ENCODE results near the gene C7orf33. TPM values are rescaled to one million over a fixed set of nuclear protein-coding genes. Genes with fewer than 3 reads are reported as not detected.

Gene C7orf33
- total and polyA plus RNA-seq, 4 donors, result not detected

DNA sequence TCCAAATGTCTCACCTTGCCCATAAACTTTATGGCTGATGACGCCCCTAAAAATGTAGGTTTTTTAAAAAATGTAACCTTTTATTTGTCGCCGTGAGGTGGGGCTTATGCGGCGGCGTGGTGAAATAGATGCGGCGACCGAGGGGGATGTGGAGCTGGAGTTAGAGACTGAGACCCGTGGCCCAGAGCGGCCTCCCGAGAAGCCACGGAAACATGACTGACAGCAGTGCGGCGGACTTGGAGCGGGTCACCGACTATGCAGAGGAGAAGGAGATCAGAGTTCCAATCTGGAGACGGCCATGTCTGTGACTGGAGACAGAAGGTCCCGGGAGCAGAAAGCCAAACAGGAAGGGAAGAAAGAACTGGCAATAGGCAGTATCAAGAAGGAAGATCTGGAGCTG is 46.5 kb downstream of the C7orf33 start:
- no peaks in the 10 kb centered on the region for H3K9me3 ChIP-seq (ENCODE audit: control insufficient read depth in 4 of 4, insufficient read depth in 3 of 4, low read length in 3 of 4)
- no peak for ATAC-seq (ENCODE audit: insufficient read depth, low FRiP score)
- TF ChIP-seq, protein P1, sequence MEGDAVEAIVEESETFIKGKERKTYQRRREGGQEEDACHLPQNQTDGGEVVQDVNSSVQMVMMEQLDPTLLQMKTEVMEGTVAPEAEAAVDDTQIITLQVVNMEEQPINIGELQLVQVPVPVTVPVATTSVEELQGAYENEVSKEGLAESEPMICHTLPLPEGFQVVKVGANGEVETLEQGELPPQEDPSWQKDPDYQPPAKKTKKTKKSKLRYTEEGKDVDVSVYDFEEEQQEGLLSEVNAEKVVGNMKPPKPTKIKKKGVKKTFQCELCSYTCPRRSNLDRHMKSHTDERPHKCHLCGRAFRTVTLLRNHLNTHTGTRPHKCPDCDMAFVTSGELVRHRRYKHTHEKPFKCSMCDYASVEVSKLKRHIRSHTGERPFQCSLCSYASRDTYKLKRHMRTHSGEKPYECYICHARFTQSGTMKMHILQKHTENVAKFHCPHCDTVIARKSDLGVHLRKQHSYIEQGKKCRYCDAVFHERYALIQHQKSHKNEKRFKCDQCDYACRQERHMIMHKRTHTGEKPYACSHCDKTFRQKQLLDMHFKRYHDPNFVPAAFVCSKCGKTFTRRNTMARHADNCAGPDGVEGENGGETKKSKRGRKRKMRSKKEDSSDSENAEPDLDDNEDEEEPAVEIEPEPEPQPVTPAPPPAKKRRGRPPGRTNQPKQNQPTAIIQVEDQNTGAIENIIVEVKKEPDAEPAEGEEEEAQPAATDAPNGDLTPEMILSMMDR (IDR thresholded peaks at IDR 0.05; ENCODE audit: control extremely low read depth, extremely low read depth), result no peak
- H3K4me3 ChIP-seq, result no peak overlapping the region
- H3K4me1 ChIP-seq (ENCODE audit: control insufficient read depth in 5 of 5, insufficient read depth in 5 of 5, low read length in 5 of 5), result no peaks in the 10 kb centered on the region
- no peaks in the 10 kb centered on the region for H3K27me3 ChIP-seq (ENCODE audit: control insufficient read depth in 3 of 3, insufficient read depth in 3 of 3, low read length in 2 of 3)
- H3K36me3 ChIP-seq (ENCODE audit: control insufficient read depth in 4 of 4, insufficient read depth in 4 of 4, low read length in 4 of 4), result no peaks in the 10 kb centered on the region
- no peak overlapping the region for H3K27ac ChIP-seq (ENCODE audit: low read depth in 1 of 2, low read length in 1 of 2)
- DNase-seq, result no peak
- H3K9ac ChIP-seq (ENCODE audit: insufficient read depth in 1 of 2, low read length in 2 of 2), result no peak overlapping the region
- 96% methylated on average over 19 of the region's 19 CpGs for WGBS, 2 donors

DNA sequence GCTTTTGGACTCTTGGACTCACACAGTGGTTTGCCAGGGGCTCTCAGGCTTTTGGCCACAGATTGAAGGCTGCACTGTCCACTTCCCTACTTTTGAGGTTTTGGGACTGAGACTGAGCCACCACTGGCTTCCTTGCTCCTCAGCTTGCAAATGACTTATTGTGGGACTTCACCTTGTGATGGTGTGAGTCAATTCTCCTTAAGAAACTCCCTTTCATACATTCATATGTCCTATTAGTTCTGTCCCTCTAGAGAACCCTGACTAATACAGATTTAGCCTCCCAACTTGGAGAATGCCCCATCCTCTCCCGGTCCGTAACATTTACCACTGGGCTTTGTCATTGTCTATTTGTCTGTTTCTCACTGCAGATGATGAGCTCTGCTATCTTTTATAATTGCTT is 55.3 kb downstream of the C7orf33 start:
- TF ChIP-seq, protein P1 (IDR thresholded peaks at IDR 0.05; ENCODE audit: control extremely low read depth, extremely low read depth), result no peak
- H3K27ac ChIP-seq (ENCODE audit: low read depth in 1 of 2, low read length in 1 of 2), result no peak overlapping the region
- H3K9me3 ChIP-seq (ENCODE audit: control insufficient read depth in 4 of 4, insufficient read depth in 3 of 4, low read length in 3 of 4), result no peaks in the 10 kb centered on the region
- ATAC-seq (ENCODE audit: insufficient read depth, low FRiP score) (no peak), DNase-seq (no peak)
- peaks cover 0 to 3% (median 3%) of the 10 kb centered on the region in 3 donors for H3K27me3 ChIP-seq (ENCODE audit: control insufficient read depth in 3 of 3, insufficient read depth in 3 of 3, low read length in 2 of 3)
- no peaks in the 10 kb centered on the region for H3K4me1 ChIP-seq (ENCODE audit: control insufficient read depth in 5 of 5, insufficient read depth in 5 of 5, low read length in 5 of 5)
- H3K9ac ChIP-seq (ENCODE audit: insufficient read depth in 1 of 2, low read length in 2 of 2), result no peak overlapping the region
- 87 to 91% methylated on average over 2 of the region's 2 CpGs for WGBS, 2 donors
- no peaks in the 10 kb centered on the region for H3K36me3 ChIP-seq (ENCODE audit: control insufficient read depth in 4 of 4, insufficient read depth in 4 of 4, low read length in 4 of 4)
- H3K4me3 ChIP-seq, result no peak overlapping the region

DNA sequence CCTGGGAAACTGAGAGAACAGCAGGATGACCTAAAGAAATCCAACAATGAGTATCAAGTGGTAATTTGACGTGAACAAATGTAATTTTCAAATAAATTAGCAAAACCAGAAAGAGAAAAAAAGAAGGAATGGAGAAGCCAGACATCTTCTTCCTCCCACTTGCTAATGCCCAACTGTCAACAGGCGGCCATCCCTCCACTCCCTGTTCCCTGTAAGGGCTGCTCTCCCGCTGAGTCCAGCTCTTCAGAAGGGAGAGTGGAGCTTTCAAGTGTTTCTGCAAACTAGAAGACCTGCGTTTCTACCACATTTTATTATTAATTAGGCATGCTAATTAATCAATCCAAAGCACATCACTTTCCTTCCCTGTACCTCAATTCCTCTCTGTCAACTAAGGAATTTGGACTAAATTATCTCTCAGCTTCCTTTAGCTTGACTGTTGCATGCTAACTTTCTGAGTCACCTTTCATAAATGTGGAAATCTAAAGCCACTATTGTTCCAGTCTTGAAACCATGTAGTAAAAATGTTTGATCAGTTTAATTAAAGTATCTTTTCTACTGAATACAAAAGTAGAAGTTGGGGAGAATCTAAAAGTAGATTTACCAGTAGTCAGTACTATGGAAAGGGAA is 59.8 kb downstream of the C7orf33 start:
- Histone ChIP-seq H3K9me3 (ENCODE audit: control insufficient read depth in 4 of 4, insufficient read depth in 3 of 4, low read length in 3 of 4) (no peaks in the 10 kb centered on the region), H3K27ac (ENCODE audit: low read depth in 1 of 2, low read length in 1 of 2) (no peak overlapping the region), H3K36me3 (ENCODE audit: control insufficient read depth in 4 of 4, insufficient read depth in 4 of 4, low read length in 4 of 4) (no peaks in the 10 kb centered on the region), H3K4me1 (ENCODE audit: control insufficient read depth in 5 of 5, insufficient read depth in 5 of 5, low read length in 5 of 5) (no peaks in the 10 kb centered on the region), H3K27me3 (ENCODE audit: control insufficient read depth in 3 of 3, insufficient read depth in 3 of 3, low read length in 2 of 3) (no peaks in the 10 kb centered on the region), H3K4me3 (no peak overlapping the region), H3K9ac (ENCODE audit: insufficient read depth in 1 of 2, low read length in 2 of 2) (no peak overlapping the region)
- ATAC-seq (ENCODE audit: insufficient read depth, low FRiP score) (no peak), DNase-seq (no peak)
- WGBS, 2 donors, result 74 to 76% methylated on average over 4 of the region's 4 CpGs
- TF ChIP-seq, protein P1 (IDR thresholded peaks at IDR 0.05; ENCODE audit: control extremely low read depth, extremely low read depth), result no peak

DNA sequence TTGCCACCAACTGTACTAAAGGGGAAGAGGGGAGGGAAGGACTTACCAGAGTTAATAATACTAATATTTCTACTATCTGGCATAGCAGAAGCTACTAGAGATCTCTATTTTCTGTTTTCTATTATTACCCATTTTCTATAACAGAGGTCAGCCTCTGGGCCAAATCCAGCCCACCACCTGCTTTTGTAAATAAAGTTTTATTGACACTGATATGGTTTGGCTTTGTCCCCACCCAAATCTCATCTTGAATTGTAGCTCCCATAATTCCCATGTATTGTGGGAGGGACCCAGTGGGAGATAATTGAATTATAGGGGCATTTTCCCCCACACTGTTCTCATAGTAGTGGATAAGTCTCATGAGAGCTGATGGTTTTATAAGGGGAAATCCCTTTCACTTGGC is 62.2 kb downstream of the C7orf33 start:
- DNase-seq (no peak), ATAC-seq (ENCODE audit: insufficient read depth, low FRiP score) (no peak)
- Histone ChIP-seq H3K4me3 (no peak overlapping the region), H3K27ac (ENCODE audit: low read depth in 1 of 2, low read length in 1 of 2) (no peak overlapping the region), H3K27me3 (ENCODE audit: control insufficient read depth in 3 of 3, insufficient read depth in 3 of 3, low read length in 2 of 3) (no peaks in the 10 kb centered on the region), H3K36me3 (ENCODE audit: control insufficient read depth in 4 of 4, insufficient read depth in 4 of 4, low read length in 4 of 4) (no peaks in the 10 kb centered on the region), H3K9me3 (ENCODE audit: control insufficient read depth in 4 of 4, insufficient read depth in 3 of 4, low read length in 3 of 4) (no peaks in the 10 kb centered on the region), H3K4me1 (ENCODE audit: control insufficient read depth in 5 of 5, insufficient read depth in 5 of 5, low read length in 5 of 5) (no peaks in the 10 kb centered on the region), H3K9ac (ENCODE audit: insufficient read depth in 1 of 2, low read length in 2 of 2) (no peak overlapping the region)
- TF ChIP-seq, protein P1 (IDR thresholded peaks at IDR 0.05; ENCODE audit: control extremely low read depth, extremely low read depth), result no peak
